ENCODE results near the gene PSAPL1. TPM values are rescaled to one million over a fixed set of nuclear protein-coding genes. Genes with fewer than 3 reads are reported as not detected.

The PSAPL1 gene
- total RNA-seq, 4 donors from 2014 or later = not detected

DNA sequence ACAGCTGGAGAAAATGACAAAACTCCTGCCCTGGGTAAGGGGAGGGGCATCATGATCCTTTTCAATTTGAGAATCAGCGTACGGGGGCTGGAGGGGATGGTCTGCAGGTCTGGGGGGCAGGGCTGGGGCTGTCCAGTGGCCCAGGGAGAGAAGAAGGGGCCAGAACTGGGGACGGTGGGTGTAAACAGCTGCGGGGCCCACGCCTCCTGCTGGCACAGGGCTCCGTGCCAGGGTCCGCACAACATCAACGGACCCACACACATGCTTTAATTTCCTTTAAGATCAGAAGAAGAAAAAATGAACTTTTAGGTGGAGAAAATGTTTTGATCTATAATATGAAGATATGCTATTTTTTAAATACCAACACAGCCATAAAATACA is 52.1 kb downstream of the PSAPL1 start:
- Histone ChIP-seq H3K27me3 (peaks cover 4% of the 10 kb centered on the region), H3K27ac (no peak overlapping the region), H3K4me3 (no peak overlapping the region), H3K36me3 (no peaks in the 10 kb centered on the region), H3K4me1 (no peaks in the 10 kb centered on the region), H3K9me3 (no peaks in the 10 kb centered on the region)
- no peak for DNase-seq
- in situ Hi-C loops (cut with MboI; ENCODE audit: low pct_ligation_motif_present in 1 of 4, low pct_unique_long_range_greater_than_20kb in 1 of 4, low sequenced_read_pairs in 3 of 4) = no loop called here
- intact Hi-C loops (cut with DNase I; ENCODE audit: low total_unique reads) = no loop called here
- TF ChIP-seq POLR2A (IDR thresholded peaks at IDR 0.05) = no peak
- TF ChIP-seq POLR2AphosphoS5 (IDR thresholded peaks at IDR 0.05) = no peak
- TF ChIP-seq, protein P1, sequence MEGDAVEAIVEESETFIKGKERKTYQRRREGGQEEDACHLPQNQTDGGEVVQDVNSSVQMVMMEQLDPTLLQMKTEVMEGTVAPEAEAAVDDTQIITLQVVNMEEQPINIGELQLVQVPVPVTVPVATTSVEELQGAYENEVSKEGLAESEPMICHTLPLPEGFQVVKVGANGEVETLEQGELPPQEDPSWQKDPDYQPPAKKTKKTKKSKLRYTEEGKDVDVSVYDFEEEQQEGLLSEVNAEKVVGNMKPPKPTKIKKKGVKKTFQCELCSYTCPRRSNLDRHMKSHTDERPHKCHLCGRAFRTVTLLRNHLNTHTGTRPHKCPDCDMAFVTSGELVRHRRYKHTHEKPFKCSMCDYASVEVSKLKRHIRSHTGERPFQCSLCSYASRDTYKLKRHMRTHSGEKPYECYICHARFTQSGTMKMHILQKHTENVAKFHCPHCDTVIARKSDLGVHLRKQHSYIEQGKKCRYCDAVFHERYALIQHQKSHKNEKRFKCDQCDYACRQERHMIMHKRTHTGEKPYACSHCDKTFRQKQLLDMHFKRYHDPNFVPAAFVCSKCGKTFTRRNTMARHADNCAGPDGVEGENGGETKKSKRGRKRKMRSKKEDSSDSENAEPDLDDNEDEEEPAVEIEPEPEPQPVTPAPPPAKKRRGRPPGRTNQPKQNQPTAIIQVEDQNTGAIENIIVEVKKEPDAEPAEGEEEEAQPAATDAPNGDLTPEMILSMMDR (IDR thresholded peaks at IDR 0.05) = no peak
- no peak for TF ChIP-seq EP300 (IDR thresholded peaks at IDR 0.05; ENCODE audit: low read depth)
- WGBS, 2 donors (ENCODE audit: low coverage in 1 of 2) = 69 to 79% methylated on average over 5 to 7 of the region's 8 CpGs

DNA sequence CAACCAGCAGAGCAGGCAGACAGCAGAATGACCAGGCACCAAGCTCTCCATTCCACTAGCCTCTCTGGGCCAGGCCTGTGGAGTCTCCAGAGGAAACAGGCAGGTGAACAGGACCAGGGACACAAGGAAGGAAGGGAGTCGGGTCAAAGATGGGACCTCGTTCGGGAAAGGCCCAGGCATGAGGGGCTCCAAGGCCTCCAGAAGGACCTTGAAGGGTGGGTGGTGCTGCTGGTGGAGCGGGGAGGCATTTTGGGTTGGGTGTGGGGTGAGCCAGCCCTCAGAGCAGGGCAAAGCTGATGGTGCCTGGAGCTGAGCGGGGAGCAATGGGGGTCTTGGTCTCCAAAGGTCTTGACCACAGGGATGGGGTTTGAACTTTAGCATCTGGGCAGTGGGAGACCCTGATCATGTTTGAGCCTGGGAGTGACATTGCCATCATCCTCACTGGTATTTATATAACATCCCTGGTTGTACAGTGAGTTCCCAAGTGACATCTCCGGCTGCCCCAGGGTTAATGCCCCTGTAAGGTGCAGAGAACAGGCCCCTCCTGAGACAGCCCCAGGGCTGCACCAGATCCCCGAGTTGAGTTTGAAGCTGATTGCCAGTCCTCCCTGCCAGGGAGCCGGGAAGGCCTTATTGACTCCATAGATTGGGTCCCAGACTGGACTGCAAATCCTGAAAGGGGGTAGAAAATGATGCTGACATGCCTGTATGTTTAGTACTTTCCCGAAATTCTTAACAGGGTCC is 52.7 kb downstream of the PSAPL1 start:
- Histone ChIP-seq H3K36me3 (no peaks in the 10 kb centered on the region), H3K9me3 (no peaks in the 10 kb centered on the region), H3K27me3 (peaks cover 4% of the 10 kb centered on the region), H3K27ac (no peak overlapping the region), H3K4me1 (no peaks in the 10 kb centered on the region), H3K4me3 (no peak overlapping the region)
- TF ChIP-seq, protein P1 (IDR thresholded peaks at IDR 0.05) = no peak
- TF ChIP-seq EP300 (IDR thresholded peaks at IDR 0.05; ENCODE audit: low read depth) (no peak), POLR2A (IDR thresholded peaks at IDR 0.05) (no peak), POLR2AphosphoS5 (IDR thresholded peaks at IDR 0.05) (no peak)
- no peak for DNase-seq
- intact Hi-C loops (cut with DNase I; ENCODE audit: low total_unique reads) (no loop called here), in situ Hi-C loops (cut with MboI; ENCODE audit: low pct_ligation_motif_present in 1 of 4, low pct_unique_long_range_greater_than_20kb in 1 of 4, low sequenced_read_pairs in 3 of 4) (no loop called here)
- 59 to 82% methylated on average over 4 to 9 of the region's 9 CpGs for WGBS, 2 donors (ENCODE audit: low coverage in 1 of 2)

DNA sequence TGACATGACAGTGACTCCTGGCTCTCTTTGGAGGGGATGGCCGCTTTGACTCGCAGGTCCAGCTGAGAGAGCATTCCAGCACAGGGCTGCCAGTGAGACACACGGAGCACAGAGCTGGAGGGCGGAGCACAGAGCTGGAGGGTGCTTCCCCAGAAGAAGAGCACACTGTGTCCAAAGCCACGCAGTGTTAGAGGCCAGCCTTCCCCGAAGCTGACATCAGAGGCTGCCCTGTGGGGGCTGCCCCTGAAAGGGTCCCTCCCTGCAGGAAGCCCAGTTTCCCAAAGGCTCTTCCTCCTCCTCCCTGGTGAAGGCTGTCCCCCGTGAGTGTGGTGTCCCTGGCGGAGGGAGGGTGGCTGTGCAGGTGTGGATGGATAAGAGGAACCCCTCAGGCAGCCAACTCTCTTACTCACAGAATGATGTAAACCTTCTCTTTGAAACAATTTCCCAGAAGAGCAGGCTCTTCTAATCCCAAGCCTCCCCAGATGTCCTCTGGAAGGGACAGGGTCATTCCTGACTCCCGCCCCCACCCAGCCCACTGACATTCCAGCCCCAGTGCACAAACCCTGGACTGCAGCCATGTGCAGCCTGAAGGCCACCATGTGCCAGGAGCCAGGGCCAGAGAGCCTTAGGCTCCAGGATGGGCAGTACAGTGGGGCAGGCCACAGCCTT is 53.4 kb downstream of the PSAPL1 start:
- DNase-seq = no peak
- Histone ChIP-seq H3K9me3 (no peaks in the 10 kb centered on the region), H3K27ac (no peak overlapping the region), H3K27me3 (peaks cover 4% of the 10 kb centered on the region), H3K4me3 (no peak overlapping the region), H3K36me3 (no peaks in the 10 kb centered on the region), H3K4me1 (no peaks in the 10 kb centered on the region)
- intact Hi-C loops (cut with DNase I; ENCODE audit: low total_unique reads) (no loop called here), in situ Hi-C loops (cut with MboI; ENCODE audit: low pct_ligation_motif_present in 1 of 4, low pct_unique_long_range_greater_than_20kb in 1 of 4, low sequenced_read_pairs in 3 of 4) (no loop called here)
- no peak for TF ChIP-seq EP300 (IDR thresholded peaks at IDR 0.05; ENCODE audit: low read depth)
- TF ChIP-seq POLR2AphosphoS5 (IDR thresholded peaks at IDR 0.05) = no peak
- TF ChIP-seq POLR2A (IDR thresholded peaks at IDR 0.05) = no peak
- TF ChIP-seq, protein P1 (IDR thresholded peaks at IDR 0.05) = no peak
- 43 to 71% methylated on average over 4 to 9 of the region's 9 CpGs for WGBS, 2 donors (ENCODE audit: low coverage in 1 of 2)

Small RNAs within 50 kb of the gene (small RNA-seq; reads per million reads assigned to genes)
- gene MIR4274 = 0 reads per million in 4 donors

Other genes with a start within 250 kb of the PSAPL1 start
- gene SORCS2, start 242.4 kb downstream of the PSAPL1 start, total RNA-seq = 1 to 10 TPM in 1 of 4 donors, under 1 TPM in 2, not detected in 1; 0.48 to 1.8 (median 0.68) TPM